WERI-Rb-1 (cell line): ENCODE measurements around the gene NPHP3.
A peak's percentile ranks its signal among the peaks of the same experiment; 100 is the strongest.

Experiments used
- DNase-seq: peaks from one replicate; pipeline ENCODE4 v3.0.0-alpha.2; 2020
- H3K27ac ChIP-seq: fragments of 250-450 bp; sonication (Bioruptor Pico); 2 replicates; pipeline ENCODE4 v1.5.1; 2020; ENCODE audit warnings: mild to moderate bottlenecking, moderate library complexity
- H3K27me3 ChIP-seq: fragments of 250-450 bp; sonication (Bioruptor Pico); 2 replicates; pipeline ENCODE4 v1.5.1; 2021; ENCODE audit warnings: mild to moderate bottlenecking, low read depth, moderate library complexity; ENCODE audit not compliant: insufficient read depth, severe bottlenecking
- H3K36me3 ChIP-seq: fragments of 250-450 bp; sonication (Bioruptor Pico); 2 replicates; pipeline ENCODE4 v1.5.1; 2020; ENCODE audit warnings: mild to moderate bottlenecking, moderate library complexity
- H3K4me3 ChIP-seq: 2 replicates; pipeline ENCODE4 v1.5.1; 2011; ENCODE audit warnings: low read depth, mild to moderate bottlenecking, control low read depth, low read length
- H3K9me3 ChIP-seq: fragments of 250-450 bp; sonication (Bioruptor Pico); 2 replicates; pipeline ENCODE4 v1.5.1; 2021; ENCODE audit warnings: mild to moderate bottlenecking, moderate library complexity; ENCODE audit not compliant: severe bottlenecking
- CTCF ChIP-seq: IDR thresholded peaks from 2 replicates; pipeline ENCODE4 v1.5.1; 2011; ENCODE audit warnings: low read depth, mild to moderate bottlenecking, control low read depth, inconsistent platforms, low read length

NPHP3 gene

GRCh38 chr3:132661101-132661500, 61.1 kb downstream of the NPHP3 start:
- TF ChIP-seq CTCF: no peak
- Histone ChIP-seq H3K27ac (no peak overlapping the region; the same call in 1 of the 2 replicates), H3K27me3 (no peaks in the 10 kb centered on the region), H3K9me3 (no peaks in the 10 kb centered on the region), H3K4me3 (peak overlapping the region; percentile 58), H3K36me3 (peaks cover 7% of the 10 kb centered on the region)
- no peak for DNase-seq

GRCh38 chr3:132660811-132661070, 61.5 kb downstream of the NPHP3 start:
- H3K9me3 ChIP-seq: no peaks in the 10 kb centered on the region
- peak overlapping the region; percentile 90 for H3K27ac ChIP-seq
- no peak for DNase-seq

GRCh38 chr3:132660052-132660810, 62.0 kb downstream of the NPHP3 start, which contains the start of gene UBA5:
Gene UBA5 (plus strand): TSS chr3:132660329. CDS start chr3:132660538, 209 bp downstream.
- no peak for TF ChIP-seq CTCF
- Histone ChIP-seq H3K27me3 (no peaks in the 10 kb centered on the region), H3K27ac (peak within 1 kb of the TSS; percentile 90), H3K36me3 (peaks cover 7% of the 10 kb centered on the region), H3K4me3 (peak within 1 kb of the TSS; percentile 58), H3K9me3 (no peaks in the 10 kb centered on the region)
- DNase-seq: peak; percentile 67

More at GRCh38 chr3:132660811-132661070, 61.5 kb downstream of the NPHP3 start:
- Histone ChIP-seq H3K36me3 (peaks cover 7% of the 10 kb centered on the region), H3K4me3 (peak overlapping the region; percentile 58), H3K27me3 (no peaks in the 10 kb centered on the region)
- no peak for TF ChIP-seq CTCF

GRCh38 chr3:132659365-132660051, 62.7 kb downstream of the NPHP3 start, which contains the start of gene ACAD11:
Gene ACAD11 (minus strand): TSS chr3:132659809. CDS start chr3:132659751, 58 bp downstream.
- no peaks in the 10 kb centered on the region for H3K27me3 ChIP-seq
- TF ChIP-seq CTCF: peak; percentile 66
- DNase-seq: peak; percentile 72
- no peaks in the 10 kb centered on the region for H3K9me3 ChIP-seq
- peak within 1 kb of the TSS; percentile 90 for H3K27ac ChIP-seq
- peak within 1 kb of the TSS; percentile 58 for H3K4me3 ChIP-seq
- peaks cover 7% of the 10 kb centered on the region; the same call in 1 of the 2 replicates for H3K36me3 ChIP-seq

- TF ChIP-seq CTCF: no peak
- DNase-seq: no peak
- no peaks in the 10 kb centered on the region for H3K9me3 ChIP-seq
- H3K4me3 ChIP-seq: peak overlapping the region; percentile 58
- H3K27me3 ChIP-seq: no peaks in the 10 kb centered on the region
- peaks cover 7% of the 10 kb centered on the region; the same call in 1 of the 2 replicates for H3K36me3 ChIP-seq
- H3K27ac ChIP-seq: no peak overlapping the region; the same call in 1 of the 2 replicates
Observed at GRCh38 chr3:132659000-132659364, 63.2 kb downstream of the NPHP3 start.
